Parathyroid adenoma (tissue), 2 donors: ENCODE data around the gene RAB22A.

ENCODE experiments used
- H2AFZ ChIP-seq: fragments of 300-600 bp; sonication (generic); one replicate; pipeline ENCODE4 v1.7.0; 2017; ENCODE audit warnings: antibody characterized with exemption, mild to moderate bottlenecking
- H3K27ac ChIP-seq: fragments of 300-600 bp; sonication (generic); one replicate; pipeline ENCODE4 v1.7.0; 2017
- H3K27me3 ChIP-seq: fragments of 300-600 bp; sonication (generic); one replicate; pipeline ENCODE4 v1.7.0; 2017; ENCODE audit warnings: low read length; ENCODE audit not compliant: control insufficient read depth, insufficient read depth
- H3K36me3 ChIP-seq: fragments of 300-600 bp; sonication (generic); one replicate; pipeline ENCODE4 v1.7.0; 2017; ENCODE audit warnings: low read length; ENCODE audit not compliant: control insufficient read depth, insufficient read depth
- H3K4me1 ChIP-seq: fragments of 300-600 bp; sonication (generic); one replicate; pipeline ENCODE4 v1.7.0; 2017; ENCODE audit warnings: control low read depth
- H3K4me2 ChIP-seq: fragments of 300-600 bp; sonication (generic); one replicate; pipeline ENCODE4 v1.7.0; 2017; ENCODE audit warnings: low read length
- H3K4me3 ChIP-seq: fragments of 300-600 bp; sonication (generic); one replicate; pipeline ENCODE4 v1.7.0; 2017; ENCODE audit warnings: low read depth, low read length
- H3K79me2 ChIP-seq: fragments of 300-600 bp; sonication (generic); one replicate; pipeline ENCODE4 v1.7.0; 2017; ENCODE audit warnings: control low read depth
- H3K9ac ChIP-seq: fragments of 300-600 bp; sonication (generic); one replicate; pipeline ENCODE4 v1.7.0; 2017; ENCODE audit warnings: mild to moderate bottlenecking
- H3K9me3 ChIP-seq: fragments of 300-600 bp; sonication (generic); one replicate; pipeline ENCODE4 v1.7.0; 2017; ENCODE audit warnings: low read length; ENCODE audit not compliant: control insufficient read depth
- TF ChIP-seq, protein P1 (sequence below): fragments of 300-600 bp; sonication (generic); IDR thresholded peaks from one replicate; pipeline ENCODE4 v1.7.0; 2017; ENCODE audit warnings: antibody characterized with exemption, mild to moderate bottlenecking
- donor health status: primary hyperparathyroidism.

The RAB22A gene

GRCh38 chr20:58267389-58268215 is 41.9 kb upstream of the RAB22A start:
- Histone ChIP-seq H3K79me2 (peaks cover 6% of the 10 kb centered on the region), H3K36me3 (no peaks in the 10 kb centered on the region), H3K4me2 (no peak overlapping the region), H2AFZ (no peak overlapping the region), H3K27ac (no peak overlapping the region), H3K9me3 (no peaks in the 10 kb centered on the region), H3K9ac (no peak overlapping the region), H3K4me1 (no peaks in the 10 kb centered on the region), H3K4me3 (no peak overlapping the region), H3K27me3 (no peaks in the 10 kb centered on the region)
- TF ChIP-seq, protein P1, sequence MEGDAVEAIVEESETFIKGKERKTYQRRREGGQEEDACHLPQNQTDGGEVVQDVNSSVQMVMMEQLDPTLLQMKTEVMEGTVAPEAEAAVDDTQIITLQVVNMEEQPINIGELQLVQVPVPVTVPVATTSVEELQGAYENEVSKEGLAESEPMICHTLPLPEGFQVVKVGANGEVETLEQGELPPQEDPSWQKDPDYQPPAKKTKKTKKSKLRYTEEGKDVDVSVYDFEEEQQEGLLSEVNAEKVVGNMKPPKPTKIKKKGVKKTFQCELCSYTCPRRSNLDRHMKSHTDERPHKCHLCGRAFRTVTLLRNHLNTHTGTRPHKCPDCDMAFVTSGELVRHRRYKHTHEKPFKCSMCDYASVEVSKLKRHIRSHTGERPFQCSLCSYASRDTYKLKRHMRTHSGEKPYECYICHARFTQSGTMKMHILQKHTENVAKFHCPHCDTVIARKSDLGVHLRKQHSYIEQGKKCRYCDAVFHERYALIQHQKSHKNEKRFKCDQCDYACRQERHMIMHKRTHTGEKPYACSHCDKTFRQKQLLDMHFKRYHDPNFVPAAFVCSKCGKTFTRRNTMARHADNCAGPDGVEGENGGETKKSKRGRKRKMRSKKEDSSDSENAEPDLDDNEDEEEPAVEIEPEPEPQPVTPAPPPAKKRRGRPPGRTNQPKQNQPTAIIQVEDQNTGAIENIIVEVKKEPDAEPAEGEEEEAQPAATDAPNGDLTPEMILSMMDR, result no peak

DNA sequence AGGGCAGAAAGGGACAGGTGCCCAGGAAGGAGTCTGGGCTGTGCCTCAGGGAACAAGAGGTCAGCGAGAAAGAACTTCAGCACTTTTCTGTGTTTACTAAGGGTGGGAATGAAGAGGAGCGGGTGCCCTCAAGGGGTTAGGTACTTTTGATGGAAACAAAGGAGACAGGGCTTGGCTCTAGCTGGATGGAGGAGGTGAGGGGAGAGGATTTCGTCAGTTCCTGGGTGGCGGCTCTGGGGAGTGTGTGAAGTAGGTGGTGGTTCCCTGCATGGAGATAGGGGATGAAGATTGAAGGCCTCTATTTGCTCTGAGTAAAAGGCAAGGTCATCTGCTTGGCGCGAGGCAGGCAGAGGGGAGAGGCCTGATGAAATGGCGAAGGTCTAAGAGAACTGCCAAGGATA is 41.1 kb upstream of the RAB22A start:
- H2AFZ ChIP-seq, result no peak overlapping the region
- H3K9ac ChIP-seq, result no peak overlapping the region
- H3K27me3 ChIP-seq, result no peaks in the 10 kb centered on the region
- peaks cover 6% of the 10 kb centered on the region for H3K79me2 ChIP-seq
- H3K4me1 ChIP-seq, result no peaks in the 10 kb centered on the region
- no peak overlapping the region for H3K4me3 ChIP-seq
- TF ChIP-seq, protein P1, result no peak
- no peak overlapping the region for H3K27ac ChIP-seq
- no peaks in the 10 kb centered on the region for H3K9me3 ChIP-seq
- no peak overlapping the region for H3K4me2 ChIP-seq
- no peaks in the 10 kb centered on the region for H3K36me3 ChIP-seq

DNA sequence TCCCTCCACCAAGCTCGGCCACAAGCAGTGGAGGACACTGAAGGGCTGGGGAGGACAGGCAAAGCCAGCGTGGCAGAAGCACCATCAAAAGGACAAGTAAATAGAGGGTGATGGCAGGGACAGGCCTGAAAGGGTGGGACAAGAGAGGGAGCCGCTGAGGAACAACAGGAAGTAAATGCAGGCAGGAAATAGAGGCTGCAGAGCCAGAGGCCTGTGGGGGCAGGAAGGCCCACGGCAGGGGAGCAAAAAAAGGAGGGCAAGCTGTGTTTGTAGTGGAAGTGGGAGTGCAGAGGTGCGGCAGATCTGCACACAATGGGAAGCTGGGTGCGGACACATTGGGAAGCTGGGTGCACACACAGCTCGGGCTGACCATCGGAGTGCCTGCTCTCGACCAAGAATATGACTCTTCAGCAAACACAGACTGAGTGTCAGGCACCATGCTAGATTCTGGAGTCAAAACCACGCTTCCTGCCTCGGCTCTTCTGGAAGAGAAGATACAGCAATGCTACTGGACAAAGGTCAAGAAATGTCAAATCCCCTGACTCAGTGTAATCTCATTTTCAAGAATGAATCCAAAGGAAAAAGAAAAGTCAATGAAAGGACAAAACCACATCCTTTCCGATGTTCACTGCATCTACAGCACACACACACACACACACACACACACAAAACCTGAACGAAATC is 40.4 kb upstream of the RAB22A start:
- H3K9me3 ChIP-seq, result no peaks in the 10 kb centered on the region
- H3K4me2 ChIP-seq, result no peak overlapping the region
- TF ChIP-seq, protein P1, result no peak
- no peak overlapping the region for H3K27ac ChIP-seq
- H3K4me3 ChIP-seq, result no peak overlapping the region
- no peaks in the 10 kb centered on the region for H3K4me1 ChIP-seq
- H3K79me2 ChIP-seq, result peaks cover 9% of the 10 kb centered on the region
- no peak overlapping the region for H3K9ac ChIP-seq
- no peaks in the 10 kb centered on the region for H3K36me3 ChIP-seq
- H2AFZ ChIP-seq, result no peak overlapping the region
- no peaks in the 10 kb centered on the region for H3K27me3 ChIP-seq

- no peak overlapping the region for H3K27ac ChIP-seq
- no peak overlapping the region for H2AFZ ChIP-seq
- no peak overlapping the region for H3K4me3 ChIP-seq
- peaks cover 3% of the 10 kb centered on the region for H3K79me2 ChIP-seq
- H3K9ac ChIP-seq, result no peak overlapping the region
- H3K9me3 ChIP-seq, result no peaks in the 10 kb centered on the region
- H3K36me3 ChIP-seq, result no peaks in the 10 kb centered on the region
- H3K27me3 ChIP-seq, result no peaks in the 10 kb centered on the region
- no peaks in the 10 kb centered on the region for H3K4me1 ChIP-seq
- H3K4me2 ChIP-seq, result no peak overlapping the region
- TF ChIP-seq, protein P1, result no peak
Measured at GRCh38 chr20:58271606-58272351, 37.7 kb upstream of the RAB22A start.
